HCT116 (cell line): ENCODE measurements around the gene MACIR. TPM values are rescaled to one million over a fixed set of nuclear protein-coding genes. Genes with fewer than 3 reads are reported as not detected.

Experiments used
- ATAC-seq: fragments of 200-7000 bp; cut with Tn5 transposase; 2 replicates; pipeline ENCODE4 v1.9.1; 2020; ENCODE audit warnings: mild to moderate bottlenecking, moderate library complexity
- BruUV-seq: library from RNA; stranded (reverse); fragments of 400-500 nt; replicated peaks from 2 replicates; lab custom pipeline; 2021; lab: Mats Ljungman, UMichigan
- CTCF ChIA-PET: fragments of 300-600 bp; sonication (Branson Sonifier 250); formaldehyde crosslinking; loops from one replicate; lab custom pipeline; 2021; ENCODE audit warnings: antibody characterized with exemption; lab: Charles Lee
- POLR2A ChIA-PET: fragments of 300-600, 350-600 bp; sonication (Branson Sonifier 250); formaldehyde crosslinking; loops from one replicate; lab custom pipeline; 2021; ENCODE audit warnings: antibody characterized with exemption; lab: Charles Lee
- RAD21 ChIA-PET, 2 experiments: fragments of 300-600 bp; sonication (Branson Sonifier 250); formaldehyde crosslinking; loops; one replicate each; lab custom pipeline; 2023; ENCODE audit warnings: low total read pairs in 2 of 2; ENCODE audit not compliant: uncharacterized antibody in 2 of 2, unreplicated experiment in 2 of 2, low non-redundant PET in 1 of 2; lab: Charles Lee
- DNase-seq: peaks from one replicate; pipeline ENCODE4 v3.0.0-alpha.2; 2010; ENCODE audit warnings: low read depth, low spot score
- H2AFZ ChIP-seq: fragments of 200-600 bp; shearing (Covaris generic), sonication (generic); 2 replicates; pipeline ENCODE4 v1.6.1; 2017; ENCODE audit warnings: low read depth, mixed run types, mixed read lengths, antibody characterized with exemption, low read length; ENCODE audit not compliant: poor library complexity, severe bottlenecking
- H3K27ac ChIP-seq: 2 replicates; pipeline ENCODE4 v1.5.1; 2012; ENCODE audit warnings: low read depth, low read length
- H3K27me3 ChIP-seq: fragments of 200-600 bp; sonication (generic); 2 replicates; pipeline ENCODE4 v1.6.1; 2016; ENCODE audit warnings: mixed run types, low read length, mixed read lengths; ENCODE audit not compliant: insufficient read depth
- H3K36me3 ChIP-seq, 2 experiments: fragments of 200-500 bp in 1 of 2; fragments of 200-600 bp in 1 of 2; sonication (Bioruptor generic) in 1 of 2; sonication (generic) in 1 of 2; 2 replicates each; pipeline versions ENCODE4 v1.5.1 to v1.6.1; 2014 to 2016; ENCODE audit warnings: low read length in 2 of 2, inconsistent platforms in 1 of 2, mixed read lengths in 1 of 2, mixed run types in 1 of 2; ENCODE audit not compliant: insufficient read depth in 2 of 2, control insufficient read depth in 1 of 2
- H3K4me1 ChIP-seq, 2 experiments: fragments of 200-600 bp in 1 of 2; sonication (generic) in 1 of 2; 2 replicates each; pipeline versions ENCODE4 v1.5.1 to v1.6.1; 2012 to 2017; ENCODE audit warnings: low read length in 2 of 2, inconsistent platforms in 1 of 2, mild to moderate bottlenecking in 1 of 2, mixed read lengths in 1 of 2, mixed run types in 1 of 2, moderate library complexity in 1 of 2; ENCODE audit not compliant: insufficient read depth in 2 of 2, control insufficient read depth in 1 of 2
- H3K4me2 ChIP-seq: fragments of 200-600 bp; sonication (generic); 2 replicates; pipeline ENCODE4 v1.6.1; 2017; ENCODE audit warnings: mixed run types, low read length, mixed read lengths
- H3K4me3 ChIP-seq, 2 experiments: fragments of 200-600 bp in 1 of 2; sonication (generic) in 1 of 2; replicated peaks in 1 of 2; 2 replicates each; pipeline ENCODE4 v1.5.1; 2011 to 2016; ENCODE audit warnings: low read length in 2 of 2, control low read depth in 1 of 2, low read depth in 1 of 2, mild to moderate bottlenecking in 1 of 2, mixed read lengths in 1 of 2, mixed run types in 1 of 2
- H3K79me2 ChIP-seq: fragments of 200-600 bp; sonication (generic); 2 replicates; pipeline ENCODE4 v1.6.1; 2017; ENCODE audit warnings: mild to moderate bottlenecking, mixed run types, low read length, moderate library complexity, mixed read lengths; ENCODE audit not compliant: insufficient read depth
- H3K9ac ChIP-seq: fragments of 200-600 bp; sonication (generic); 2 replicates; pipeline ENCODE4 v1.6.1; 2016; ENCODE audit warnings: low read length, mixed read lengths
- H3K9me2 ChIP-seq: fragments of 200-600 bp; sonication (generic), shearing (Covaris generic); 2 replicates; pipeline ENCODE4 v1.6.1; 2017; ENCODE audit warnings: mixed run types, mild to moderate bottlenecking, moderate library complexity; ENCODE audit not compliant: insufficient read depth
- H3K9me3 ChIP-seq, 2 experiments: fragments of 200-500 bp in 1 of 2; fragments of 200-600 bp in 1 of 2; sonication (Bioruptor generic) in 1 of 2; sonication (generic) in 1 of 2; 2 replicates each; pipeline ENCODE4 v1.6.1; 2014 to 2017; ENCODE audit warnings: low read length in 2 of 2, mixed read lengths in 2 of 2, inconsistent platforms in 1 of 2, low read depth in 1 of 2, mild to moderate bottlenecking in 1 of 2, mixed run types in 1 of 2, moderate library complexity in 1 of 2; ENCODE audit not compliant: control insufficient read depth in 1 of 2, insufficient read depth in 1 of 2
- H4K20me1 ChIP-seq: fragments of 200-600 bp; sonication (generic), shearing (Covaris generic); 2 replicates; pipeline ENCODE4 v1.6.1; 2017; ENCODE audit warnings: mixed run types, mild to moderate bottlenecking, moderate library complexity; ENCODE audit not compliant: insufficient read depth
- CBX3 ChIP-seq: IDR thresholded peaks from 2 replicates; pipeline ENCODE4 v1.6.1; 2012; ENCODE audit warnings: low read depth
- ELF1 ChIP-seq: IDR thresholded peaks from 2 replicates; pipeline ENCODE4 v1.6.1; 2012; ENCODE audit warnings: low read depth, borderline replicate concordance
- FOSL1 ChIP-seq: IDR thresholded peaks from 2 replicates; pipeline ENCODE4 v1.6.1; 2012; ENCODE audit warnings: low read depth
- JUND ChIP-seq: IDR thresholded peaks from 2 replicates; pipeline ENCODE4 v1.6.1; 2012
- POLR2A ChIP-seq: IDR thresholded peaks from 2 replicates; pipeline ENCODE4 v1.7.0; 2011; ENCODE audit warnings: borderline replicate concordance; ENCODE audit not compliant: insufficient read depth, insufficient read length; ENCODE audit errors: extremely low read depth
- RAD21 ChIP-seq: IDR thresholded peaks from 2 replicates; pipeline ENCODE4 v1.6.1; 2012; ENCODE audit warnings: low read depth, mild to moderate bottlenecking
- REST ChIP-seq: IDR thresholded peaks from 2 replicates; pipeline ENCODE4 v1.6.1; 2012; ENCODE audit warnings: low read depth
- SIN3A ChIP-seq: IDR thresholded peaks from 2 replicates; pipeline ENCODE4 v1.6.1; 2012; ENCODE audit warnings: low read depth
- SP1 ChIP-seq: IDR thresholded peaks from 2 replicates; pipeline ENCODE4 v1.6.1; 2012; ENCODE audit warnings: low read depth
- ZBTB33 ChIP-seq: IDR thresholded peaks from 2 replicates; pipeline ENCODE4 v1.6.1; 2011; ENCODE audit warnings: mild to moderate bottlenecking, low read length, moderate library complexity; ENCODE audit not compliant: insufficient replicate concordance; ENCODE audit errors: extremely low read depth
- ZNF274 ChIP-seq: fragments of 200-500 bp; sonication (Bioruptor generic); IDR thresholded peaks from 2 replicates; pipeline ENCODE4 v1.6.1; 2014; ENCODE audit warnings: mild to moderate bottlenecking, low read depth, low read length, inconsistent platforms
- intact Hi-C: fragments of 100-400 bp; cut with micrococcal nuclease; formaldehyde crosslinking; loops from 2 replicates; pipeline ENCODE4 v1.10.0; 2022
- total RNA-seq: library from RNA; stranded (reverse); gene quantifications from one replicate; pipeline ENCODE4 v1.2.1, GENCODE V29; 2021; ENCODE audit not compliant: unreplicated experiment
- TF ChIP-seq, protein P1 (sequence below): IDR thresholded peaks from 2 replicates; pipeline ENCODE4 v1.6.1; 2012

Gene MACIR
- total RNA-seq, 1 experiment from 2014 or later: 10.4 TPM

DNA sequence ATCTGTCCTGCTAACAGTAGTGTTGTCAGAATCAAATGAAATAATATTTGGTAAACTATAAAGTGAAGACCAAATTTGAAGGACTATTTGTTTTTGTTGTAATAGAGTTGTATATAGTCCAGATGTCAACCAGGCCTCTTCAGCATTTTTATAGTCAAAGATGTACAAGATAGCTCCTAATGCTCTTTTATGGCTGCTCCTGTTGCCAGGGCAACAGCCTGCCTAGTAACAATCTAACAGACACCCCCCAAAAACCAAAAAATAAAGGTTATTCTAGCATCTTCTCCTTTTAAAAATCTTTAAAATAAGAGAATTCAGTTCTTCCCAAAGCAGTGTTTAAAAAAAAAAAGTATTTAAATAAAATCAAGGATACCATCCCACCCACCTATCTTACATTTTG lies 49.5 kb upstream of the MACIR start:
- Histone ChIP-seq H3K9me2 (no peaks in the 10 kb centered on the region), H3K4me3 (no peak overlapping the region), H3K27me3 (no peaks in the 10 kb centered on the region), H3K79me2 (no peaks in the 10 kb centered on the region), H3K4me2 (no peak overlapping the region), H4K20me1 (no peaks in the 10 kb centered on the region), H2AFZ (no peak overlapping the region), H3K36me3 (no peaks in the 10 kb centered on the region), H3K4me1 (no peaks in the 10 kb centered on the region), H3K27ac (no peak overlapping the region), H3K9ac (no peak overlapping the region), H3K9me3 (no peaks in the 10 kb centered on the region)
- no TSS peak for BruUV-seq
- ChIA-PET RAD21 (no interaction called here), CTCF (no interaction called here), POLR2A (no interaction called here)
- intact Hi-C loops: no loop called here
- DNase-seq: no peak
- no peak for ATAC-seq
- TF ChIP-seq, protein P1, sequence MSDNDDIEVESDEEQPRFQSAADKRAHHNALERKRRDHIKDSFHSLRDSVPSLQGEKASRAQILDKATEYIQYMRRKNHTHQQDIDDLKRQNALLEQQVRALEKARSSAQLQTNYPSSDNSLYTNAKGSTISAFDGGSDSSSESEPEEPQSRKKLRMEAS: no peak
- TF ChIP-seq POLR2A (no peak), REST (no peak), ZNF274 (no peak), ELF1 (no peak)

- RAD21 ChIA-PET: no interaction called here
These were observed 47.6 kb upstream of the MACIR start for GRCh38 chr5:103210952-103211351.

More at GRCh38 chr5:103210952-103211351, 47.6 kb upstream of the MACIR start:
- H3K27ac ChIP-seq: no peak overlapping the region
- H3K4me3 ChIP-seq: no peak overlapping the region
- no peaks in the 10 kb centered on the region for H3K79me2 ChIP-seq
- H3K27me3 ChIP-seq: no peaks in the 10 kb centered on the region
- TF ChIP-seq SP1 (no peak), RAD21 (no peak), JUND (no peak), ZBTB33 (no peak), FOSL1 (no peak), ELF1 (no peak), CBX3 (no peak), SIN3A (no peak)
- TF ChIP-seq, protein P1: no peak
- intact Hi-C loops: no loop called here
- no peaks in the 10 kb centered on the region for H3K4me1 ChIP-seq
- H2AFZ ChIP-seq: no peak overlapping the region
- H3K36me3 ChIP-seq: no peaks in the 10 kb centered on the region
- no peaks in the 10 kb centered on the region for H3K9me3 ChIP-seq
- H3K9ac ChIP-seq: no peak overlapping the region
- ATAC-seq (no peak), DNase-seq (no peak)
- no TSS peak for BruUV-seq
- no peaks in the 10 kb centered on the region for H4K20me1 ChIP-seq
- H3K4me2 ChIP-seq: no peak overlapping the region
- CTCF ChIA-PET: no interaction called here
- no peaks in the 10 kb centered on the region for H3K9me2 ChIP-seq
- POLR2A ChIA-PET: no interaction called here
